ENCODE data around the gene KSR2. TPM values are rescaled to one million over a fixed set of nuclear protein-coding genes. Genes with fewer than 3 reads are reported as not detected.
"Not testable (repeated sequence)": the region's sequence is repeated elsewhere in the genome, so short reads cannot be mapped to it uniquely, and the experiment has no call there.

The KSR2 gene
- total RNA-seq, 2 experiments from 2014 or later: 0.03 to 0.15 TPM

DNA sequence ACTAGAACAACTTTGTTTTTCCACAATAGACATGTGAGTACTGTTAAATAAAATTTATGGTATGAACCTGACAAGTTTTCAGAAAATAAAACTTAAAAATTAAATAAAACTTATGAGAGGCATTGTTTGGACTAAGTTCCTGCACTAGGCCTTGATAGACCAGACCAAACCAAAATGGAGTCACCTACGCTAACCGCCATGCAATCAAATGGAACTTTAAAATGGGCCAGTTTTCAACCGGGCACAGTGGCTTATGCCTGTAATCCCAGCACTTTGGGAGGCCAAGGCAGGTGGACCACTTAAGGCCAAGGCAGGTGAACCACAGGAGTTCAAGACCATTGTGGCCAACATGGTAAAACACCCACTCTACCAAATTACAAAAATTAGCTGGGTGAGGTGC is 42.6 kb upstream of the KSR2 start:
- POLR2A ChIA-PET: no interaction called here
- Histone ChIP-seq H3K4me3 (ENCODE audit: low read depth, low read length, poor library complexity, severe bottlenecking) (no peak overlapping the region), H2AFZ (ENCODE audit: low read length) (no peak overlapping the region), H3K4me2 (ENCODE audit: low read length) (no peak overlapping the region), H3K4me1 (ENCODE audit: insufficient read depth, low read length, poor library complexity, severe bottlenecking) (peaks cover 3% of the 10 kb centered on the region), H3K36me3 (ENCODE audit: insufficient read depth, low read length) (no peaks in the 10 kb centered on the region), H3K79me2 (ENCODE audit: insufficient read depth, low read depth, low read length) (no peaks in the 10 kb centered on the region), H3K27ac (ENCODE audit: low read depth, low read length, poor library complexity, severe bottlenecking) (no peak overlapping the region), H3K9me3 (ENCODE audit: low read length) (no peaks in the 10 kb centered on the region), H3K9me2 (ENCODE audit: insufficient read depth, low read length) (no peaks in the 10 kb centered on the region), H4K20me1 (ENCODE audit: insufficient read depth, low read length) (no peaks in the 10 kb centered on the region)
- TF ChIP-seq CTCF (conservative IDR thresholded peaks at IDR 0.05; ENCODE audit: low read length) (no peak), EZH2phosphoT487 (IDR thresholded peaks at IDR 0.05; ENCODE audit: borderline replicate concordance, low read depth, low read length) (no peak)
- intact Hi-C loops (cut with micrococcal nuclease; ENCODE audit: unreplicated experiment): no loop called here
- no peak for DNase-seq (ENCODE audit: low spot score)
- no TSS peak for BruUV-seq (replicated peaks)
- CTCF ChIA-PET (ENCODE audit: unreplicated experiment): no interaction called here

GRCh38 chr12:118010903-118011302 is 42.1 kb upstream of the KSR2 start:
- H3K4me1 ChIP-seq (ENCODE audit: insufficient read depth, low read length, poor library complexity, severe bottlenecking): no peaks in the 10 kb centered on the region
- ChIA-PET CTCF (ENCODE audit: unreplicated experiment) (no interaction called here), POLR2A (no interaction called here)
- no peaks in the 10 kb centered on the region for H3K9me2 ChIP-seq (ENCODE audit: insufficient read depth, low read length)
- H3K4me2 ChIP-seq (ENCODE audit: low read length): no peak overlapping the region
- no peaks in the 10 kb centered on the region for H4K20me1 ChIP-seq (ENCODE audit: insufficient read depth, low read length)
- H3K79me2 ChIP-seq (ENCODE audit: insufficient read depth, low read depth, low read length): no peaks in the 10 kb centered on the region
- no peaks in the 10 kb centered on the region for H3K9me3 ChIP-seq (ENCODE audit: low read length)
- BruUV-seq (replicated peaks): no TSS peak
- TF ChIP-seq EZH2phosphoT487 (IDR thresholded peaks at IDR 0.05; ENCODE audit: borderline replicate concordance, low read depth, low read length): no peak
- TF ChIP-seq CTCF (conservative IDR thresholded peaks at IDR 0.05; ENCODE audit: low read length): no peak
- H2AFZ ChIP-seq (ENCODE audit: low read length): no peak overlapping the region
- DNase-seq (ENCODE audit: low spot score): no peak
- H3K4me3 ChIP-seq (ENCODE audit: low read depth, low read length, poor library complexity, severe bottlenecking): no peak overlapping the region
- no peak overlapping the region for H3K27ac ChIP-seq (ENCODE audit: low read depth, low read length, poor library complexity, severe bottlenecking)
- no peaks in the 10 kb centered on the region for H3K36me3 ChIP-seq (ENCODE audit: insufficient read depth, low read length)
- intact Hi-C loops (cut with micrococcal nuclease; ENCODE audit: unreplicated experiment): no loop called here

- H4K20me1 ChIP-seq (ENCODE audit: insufficient read depth, low read length); intact Hi-C loops (cut with micrococcal nuclease; ENCODE audit: unreplicated experiment); H3K27ac ChIP-seq (ENCODE audit: low read depth, low read length, poor library complexity, severe bottlenecking); H3K79me2 ChIP-seq (ENCODE audit: insufficient read depth, low read depth, low read length); H3K9me3 ChIP-seq (ENCODE audit: low read length); H2AFZ ChIP-seq (ENCODE audit: low read length); H3K36me3 ChIP-seq (ENCODE audit: insufficient read depth, low read length); H3K4me1 ChIP-seq (ENCODE audit: insufficient read depth, low read length, poor library complexity, severe bottlenecking); DNase-seq (ENCODE audit: low spot score); H3K4me2 ChIP-seq (ENCODE audit: low read length); H3K9me2 ChIP-seq (ENCODE audit: insufficient read depth, low read length); CTCF ChIA-PET (ENCODE audit: unreplicated experiment); H3K4me3 ChIP-seq (ENCODE audit: low read depth, low read length, poor library complexity, severe bottlenecking); POLR2A ChIA-PET; BruUV-seq (replicated peaks): not testable (repeated sequence)
These were observed 31.0 kb upstream of the KSR2 start for GRCh38 chr12:117999806-118000205.

Measured in OCI-LY7 (cell line).